Skin epidermis (tissue), 12 donors: ENCODE results near the gene KRTAP5-6.
A peak's percentile ranks its signal among the peaks of the same experiment; 100 is the strongest.
"Not testable (repeated sequence)": the region's sequence is repeated elsewhere in the genome, so short reads cannot be mapped to it uniquely, and the experiment has no call there.

Experiments used
- H3K27ac ChIP-seq, 21 experiments: fragments of 200-600 bp; sonication (generic) in 11 of 21; one replicate each; pipeline ENCODE4 v1.5.0; 2020; ENCODE audit warnings: mild to moderate bottlenecking in 3 of 21, inconsistent platforms in 2 of 21, moderate library complexity in 2 of 21
- H3K4me3 ChIP-seq, 7 experiments: fragments of 200-600 bp; sonication (generic) in 2 of 7; one replicate each; pipeline ENCODE4 v1.5.0; 2020; ENCODE audit warnings: inconsistent platforms in 2 of 7, mild to moderate bottlenecking in 2 of 7, moderate library complexity in 1 of 7

Gene KRTAP5-6

GRCh38 chr11:1679881-1680280 is 17.1 kb upstream of the KRTAP5-6 start:
- Histone ChIP-seq H3K4me3 (no peak overlapping the region), H3K27ac (no peak overlapping the region)

DNA sequence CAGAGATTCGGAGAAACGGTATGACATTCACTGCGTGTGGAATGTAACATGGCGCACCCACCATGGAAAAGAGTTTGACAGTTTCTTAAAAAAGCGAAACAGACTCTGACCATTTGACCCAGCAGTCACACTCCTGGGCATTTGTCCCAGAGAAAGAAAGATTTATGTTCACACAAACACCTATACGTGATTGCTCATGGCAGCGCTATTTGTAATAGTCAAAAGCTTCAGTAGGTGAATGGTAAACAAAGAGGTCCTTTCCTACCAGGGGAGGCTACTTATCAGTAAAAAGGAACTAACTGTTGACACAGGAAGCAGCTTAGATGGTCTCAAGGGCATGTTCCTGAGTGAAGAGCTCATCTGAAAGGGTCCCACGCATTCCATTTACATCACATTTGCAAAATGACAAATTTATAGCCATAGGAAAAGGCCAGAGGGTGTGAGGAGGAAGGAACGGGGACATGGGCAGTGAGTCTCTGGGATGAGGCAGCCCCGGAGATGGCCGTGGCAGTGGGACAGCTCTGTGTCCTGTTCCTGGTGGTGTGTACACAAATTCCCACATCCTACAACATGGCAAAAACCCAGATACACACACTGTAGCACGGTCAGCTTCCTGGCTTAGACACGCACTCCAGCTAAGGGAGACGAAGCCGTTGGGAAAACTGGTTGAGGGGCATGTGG is 14.6 kb upstream of the KRTAP5-6 start:
- H3K4me3 ChIP-seq: no peak overlapping the region

GRCh38 chr11:1683216-1683615 is 13.8 kb upstream of the KRTAP5-6 start:
- H3K4me3 ChIP-seq, H3K27ac ChIP-seq: not testable (repeated sequence)

More for the DNA sequence above, 14.6 kb upstream of the KRTAP5-6 start:
- no peak overlapping the region for H3K27ac ChIP-seq

DNA sequence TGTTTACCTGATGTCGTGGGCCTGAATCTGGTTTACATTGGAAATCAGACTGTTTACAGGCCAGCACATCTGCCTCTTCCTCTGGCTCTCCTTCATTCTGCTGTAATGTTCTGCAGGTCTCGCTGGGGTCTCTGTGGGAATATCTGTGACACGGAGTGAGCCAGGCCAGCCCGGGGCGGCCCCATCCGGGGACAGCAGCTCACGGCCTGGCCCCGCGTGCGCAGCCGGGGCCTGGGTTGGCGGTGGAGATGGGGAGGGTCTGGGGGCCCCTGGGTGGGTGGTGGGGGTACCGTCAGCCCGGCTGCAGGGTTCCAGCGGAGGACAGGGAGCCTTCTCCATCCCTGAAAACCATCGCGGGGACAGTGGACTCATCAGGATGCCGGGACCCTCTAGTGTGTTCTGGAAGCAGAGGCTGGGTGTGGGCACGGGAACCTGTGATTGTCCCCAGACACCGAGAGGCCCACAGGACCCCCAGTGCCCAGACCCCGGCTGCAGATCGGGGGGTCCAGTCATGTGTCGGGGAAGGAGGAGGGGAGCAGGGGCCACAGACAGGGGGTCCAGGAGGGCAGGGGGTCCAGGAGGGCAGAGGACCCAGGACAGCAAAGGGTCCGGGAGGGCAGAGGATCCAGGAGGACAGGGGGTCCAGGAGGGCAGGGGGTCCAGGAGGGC is 13.0 kb upstream of the KRTAP5-6 start:
- H3K27ac ChIP-seq: not testable (repeated sequence)

DNA sequence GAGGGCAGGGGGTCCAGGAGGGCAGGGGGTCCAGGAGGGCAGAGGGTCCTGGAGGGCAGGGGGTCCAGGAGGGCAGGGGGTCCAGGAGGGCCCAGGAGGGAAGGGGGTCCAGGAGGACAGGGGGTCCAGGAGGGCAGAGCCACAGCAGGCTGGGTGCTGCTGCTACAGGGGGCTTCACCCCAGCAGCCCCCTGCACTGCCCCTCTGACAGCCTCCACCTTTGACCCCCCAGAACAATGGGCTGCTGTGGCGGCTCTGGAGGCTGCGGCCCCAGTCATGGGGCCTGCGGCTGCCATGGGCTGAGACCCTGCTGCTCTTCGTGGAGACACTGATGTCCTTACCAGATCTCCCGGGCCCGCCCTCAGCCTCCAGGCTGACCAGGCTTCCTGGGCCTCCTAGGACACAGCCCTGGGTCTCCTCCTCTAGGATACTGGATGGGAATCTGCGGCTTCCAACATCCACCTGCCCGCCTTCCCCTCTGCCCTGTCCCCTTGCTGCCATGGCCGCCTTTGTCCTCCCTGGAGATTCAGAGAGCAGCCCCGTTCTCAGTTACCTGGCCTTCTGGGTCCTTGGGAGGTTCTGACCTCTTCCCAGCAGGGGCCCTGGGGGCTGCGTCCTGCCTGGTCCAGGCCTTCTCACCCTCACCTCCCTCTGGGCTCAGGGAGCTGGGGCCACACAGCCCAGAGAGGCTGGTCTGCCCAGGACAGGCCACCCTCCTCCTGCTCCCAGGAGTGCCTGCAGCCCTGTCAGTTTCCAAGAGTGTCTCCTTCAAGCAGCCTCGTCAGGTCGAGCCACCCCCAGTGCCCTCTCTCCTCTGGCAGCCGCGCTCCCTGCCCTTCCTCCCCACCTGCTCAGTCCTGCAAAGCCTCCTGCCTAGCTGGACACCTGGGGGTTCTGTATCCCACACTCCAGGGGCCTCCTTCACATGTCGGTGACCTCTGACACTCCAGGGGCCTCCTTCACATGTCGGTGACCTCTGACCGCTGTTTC is 11.8 kb upstream of the KRTAP5-6 start:
- H3K27ac ChIP-seq, H3K4me3 ChIP-seq: not testable (repeated sequence)

More for the DNA sequence above, 13.0 kb upstream of the KRTAP5-6 start:
- H3K4me3 ChIP-seq: not testable (repeated sequence)

DNA sequence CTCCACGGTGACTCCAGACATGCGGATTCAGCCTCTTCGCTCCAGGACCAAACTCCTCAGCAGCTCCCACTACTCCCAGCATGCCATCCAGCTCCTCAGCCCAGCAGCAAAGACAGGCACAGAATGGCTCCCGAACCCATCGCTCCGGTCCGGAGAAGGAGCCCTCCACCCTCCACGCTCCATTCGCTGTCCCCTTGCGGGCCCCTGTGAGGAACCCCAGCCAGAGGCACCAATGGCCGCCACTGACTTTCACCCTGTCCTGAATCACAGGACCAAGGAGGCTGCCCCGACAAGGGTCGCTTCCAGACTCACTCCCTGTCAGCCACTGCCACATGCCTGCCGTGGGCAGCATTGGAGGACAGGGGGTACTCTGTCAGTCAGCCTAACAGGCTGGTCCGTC is 10.8 kb upstream of the KRTAP5-6 start:
- not testable (repeated sequence) for H3K27ac ChIP-seq, H3K4me3 ChIP-seq

- H3K4me3 ChIP-seq, H3K27ac ChIP-seq: not testable (repeated sequence)
Measured at GRCh38 chr11:1688336-1688947, 8.6 kb upstream of the KRTAP5-6 start.

- H3K4me3 ChIP-seq, H3K27ac ChIP-seq: not testable (repeated sequence)
Measured at GRCh38 chr11:1689250-1690166, 7.5 kb upstream of the KRTAP5-6 start.

GRCh38 chr11:1690167-1691025 is 6.6 kb upstream of the KRTAP5-6 start:
- no peak overlapping the region for H3K27ac ChIP-seq
- no peak overlapping the region for H3K4me3 ChIP-seq

- Histone ChIP-seq H3K27ac (no peak overlapping the region), H3K4me3 (no peak overlapping the region)
Measured at GRCh38 chr11:1691026-1691877, 5.7 kb upstream of the KRTAP5-6 start.

- Histone ChIP-seq H3K27ac (no peak overlapping the region), H3K4me3 (no peak overlapping the region)
Measured at GRCh38 chr11:1691878-1692707, 4.9 kb upstream of the KRTAP5-6 start.

DNA sequence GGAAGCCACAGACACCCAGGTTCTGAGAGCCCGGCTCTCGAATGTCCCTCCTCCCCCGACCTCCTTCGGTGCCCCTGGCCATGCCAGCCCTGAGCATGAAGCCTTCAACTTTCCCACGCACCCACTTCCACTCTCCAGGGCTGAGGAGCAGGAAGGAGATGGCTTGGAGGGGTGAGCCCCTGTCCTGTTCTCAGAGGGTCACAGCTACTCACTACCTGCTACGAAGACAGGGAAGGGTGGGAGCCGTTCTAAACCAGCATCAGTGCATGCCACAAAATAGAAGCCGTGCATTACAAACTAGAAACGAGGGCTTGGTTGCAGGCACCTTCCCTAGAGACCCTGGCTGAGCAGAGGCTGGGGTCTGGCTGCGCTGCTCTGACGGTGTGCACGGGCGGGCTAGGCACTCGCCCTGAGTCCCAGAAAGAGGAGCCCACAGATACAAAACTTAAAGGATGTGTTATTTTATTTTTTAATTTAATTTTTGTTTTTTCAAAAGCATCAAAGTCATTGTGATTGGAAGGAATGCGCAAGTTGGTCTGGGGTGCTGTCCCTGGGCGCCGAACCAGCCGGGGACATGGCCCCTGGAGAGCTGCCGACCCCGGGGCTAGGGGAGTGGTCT is 4.2 kb upstream of the KRTAP5-6 start:
- peak overlapping the region in 1 of 7 experiments; percentile 19 for H3K4me3 ChIP-seq
- no peak overlapping the region for H3K27ac ChIP-seq

GRCh38 chr11:1693327-1694063 is 3.5 kb upstream of the KRTAP5-6 start:
- peak overlapping the region in 4 of 7 experiments; percentile 19 to 45 (median 24) for H3K4me3 ChIP-seq
- peak overlapping the region in 11 of 21 experiments; percentile 1 to 76 (median 43) for H3K27ac ChIP-seq

GRCh38 chr11:1694064-1694845 is 2.7 kb upstream of the KRTAP5-6 start:
- Histone ChIP-seq H3K4me3 (peak overlapping the region in 4 of 7 experiments; percentile 19 to 45 (median 24)), H3K27ac (peak overlapping the region in 8 of 21 experiments; percentile 8 to 76 (median 52))
